ENCODE measurements around the gene IGFALS. TPM values are rescaled to one million over a fixed set of nuclear protein-coding genes. Genes with fewer than 3 reads are reported as not detected.

The IGFALS gene
- total and polyA plus RNA-seq, 2 experiments from 2014 or later = 0.16 TPM; not detected in 1

DNA sequence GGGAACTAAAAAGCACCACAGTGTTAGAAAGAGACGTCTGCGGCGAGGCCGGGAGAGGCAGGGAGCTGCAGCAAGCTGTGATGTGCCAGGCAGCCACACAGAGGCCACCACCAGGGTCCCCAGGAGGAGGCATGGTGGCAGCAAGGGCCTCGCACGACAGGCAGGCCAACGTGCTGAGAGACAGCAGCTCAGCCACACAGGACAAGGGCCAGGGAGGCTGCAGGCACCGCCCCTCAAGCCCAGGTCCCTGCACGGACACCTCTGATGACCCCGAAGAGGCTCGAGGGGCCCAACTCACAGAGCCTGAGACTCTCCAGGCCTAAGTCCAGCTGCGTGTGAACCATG lies 27.4 kb upstream of the IGFALS start (continued):
- no peak for TF ChIP-seq CREB1 (CRISPR knock-in tag; IDR thresholded peaks at IDR 0.05; ENCODE audit: low read depth)
- TF ChIP-seq, protein P1, sequence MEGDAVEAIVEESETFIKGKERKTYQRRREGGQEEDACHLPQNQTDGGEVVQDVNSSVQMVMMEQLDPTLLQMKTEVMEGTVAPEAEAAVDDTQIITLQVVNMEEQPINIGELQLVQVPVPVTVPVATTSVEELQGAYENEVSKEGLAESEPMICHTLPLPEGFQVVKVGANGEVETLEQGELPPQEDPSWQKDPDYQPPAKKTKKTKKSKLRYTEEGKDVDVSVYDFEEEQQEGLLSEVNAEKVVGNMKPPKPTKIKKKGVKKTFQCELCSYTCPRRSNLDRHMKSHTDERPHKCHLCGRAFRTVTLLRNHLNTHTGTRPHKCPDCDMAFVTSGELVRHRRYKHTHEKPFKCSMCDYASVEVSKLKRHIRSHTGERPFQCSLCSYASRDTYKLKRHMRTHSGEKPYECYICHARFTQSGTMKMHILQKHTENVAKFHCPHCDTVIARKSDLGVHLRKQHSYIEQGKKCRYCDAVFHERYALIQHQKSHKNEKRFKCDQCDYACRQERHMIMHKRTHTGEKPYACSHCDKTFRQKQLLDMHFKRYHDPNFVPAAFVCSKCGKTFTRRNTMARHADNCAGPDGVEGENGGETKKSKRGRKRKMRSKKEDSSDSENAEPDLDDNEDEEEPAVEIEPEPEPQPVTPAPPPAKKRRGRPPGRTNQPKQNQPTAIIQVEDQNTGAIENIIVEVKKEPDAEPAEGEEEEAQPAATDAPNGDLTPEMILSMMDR (conservative IDR thresholded peaks at IDR 0.05; ENCODE audit: low read depth in 2 of 2) = no peak
- TF ChIP-seq ZNF114 (CRISPR knock-in tag; IDR thresholded peaks at IDR 0.05) = no peak
- TF ChIP-seq STAT1 (IDR thresholded peaks at IDR 0.05; ENCODE audit: unreplicated experiment) = no peak

DNA sequence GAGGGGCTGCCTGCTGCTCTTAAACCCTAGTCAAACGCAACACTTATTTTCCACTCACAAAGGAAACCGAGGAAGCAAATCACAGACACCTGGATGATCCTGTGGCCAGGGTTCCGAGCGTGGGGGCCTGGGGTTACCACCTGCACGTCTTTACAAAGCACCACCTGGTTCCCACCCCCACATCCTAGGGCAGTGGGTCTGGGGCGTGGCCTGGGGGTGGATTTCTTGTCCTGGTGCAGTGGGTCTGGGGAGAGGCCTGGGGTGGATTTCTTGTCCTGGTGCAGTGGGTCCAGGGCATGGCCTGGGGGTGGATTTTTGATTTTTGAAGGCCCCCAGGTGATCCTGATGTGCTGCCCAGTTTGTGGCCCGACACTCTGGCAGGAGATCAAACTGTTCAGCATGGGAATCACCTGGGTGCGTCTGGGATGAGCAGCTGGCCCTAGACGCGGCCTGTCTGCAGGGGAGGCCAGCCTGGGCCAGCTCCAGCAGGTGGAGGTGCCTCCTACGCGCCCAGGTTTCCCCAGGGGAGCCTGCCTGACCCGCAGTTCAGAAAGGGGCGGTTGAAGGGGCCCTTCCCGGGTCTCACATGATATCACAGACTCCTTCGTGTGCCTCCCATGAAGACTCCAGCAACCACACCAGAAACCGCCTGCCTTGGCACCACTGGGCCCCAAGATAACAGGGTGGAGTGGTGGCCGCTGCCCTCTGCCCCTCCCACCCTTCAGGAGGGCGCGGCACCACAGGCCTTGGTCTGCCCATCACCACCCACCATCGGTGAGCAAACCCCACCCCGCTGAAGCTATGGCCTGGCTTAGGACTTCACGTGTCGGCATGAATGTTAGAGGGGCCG lies 26.8 kb upstream of the IGFALS start:
- DNase-seq (ENCODE audit: low spot score) (no peak), ATAC-seq (no peak)
- H3F3A ChIP-seq (replicated peaks; ENCODE audit: low read depth) = no peaks in the 10 kb centered on the region
- TF ChIP-seq POLR2AphosphoS5 (IDR thresholded peaks at IDR 0.05; ENCODE audit: low read depth) (no peak), EZH2phosphoT487 (IDR thresholded peaks at IDR 0.05; ENCODE audit: unreplicated experiment) (no peak), ZNF114 (CRISPR knock-in tag; IDR thresholded peaks at IDR 0.05) (no peak), JUNB (IDR thresholded peaks at IDR 0.05; ENCODE audit: unreplicated experiment) (no peak), NANOG (IDR thresholded peaks at IDR 0.05; ENCODE audit: borderline replicate concordance) (no peak)
- TF ChIP-seq, protein P2, sequence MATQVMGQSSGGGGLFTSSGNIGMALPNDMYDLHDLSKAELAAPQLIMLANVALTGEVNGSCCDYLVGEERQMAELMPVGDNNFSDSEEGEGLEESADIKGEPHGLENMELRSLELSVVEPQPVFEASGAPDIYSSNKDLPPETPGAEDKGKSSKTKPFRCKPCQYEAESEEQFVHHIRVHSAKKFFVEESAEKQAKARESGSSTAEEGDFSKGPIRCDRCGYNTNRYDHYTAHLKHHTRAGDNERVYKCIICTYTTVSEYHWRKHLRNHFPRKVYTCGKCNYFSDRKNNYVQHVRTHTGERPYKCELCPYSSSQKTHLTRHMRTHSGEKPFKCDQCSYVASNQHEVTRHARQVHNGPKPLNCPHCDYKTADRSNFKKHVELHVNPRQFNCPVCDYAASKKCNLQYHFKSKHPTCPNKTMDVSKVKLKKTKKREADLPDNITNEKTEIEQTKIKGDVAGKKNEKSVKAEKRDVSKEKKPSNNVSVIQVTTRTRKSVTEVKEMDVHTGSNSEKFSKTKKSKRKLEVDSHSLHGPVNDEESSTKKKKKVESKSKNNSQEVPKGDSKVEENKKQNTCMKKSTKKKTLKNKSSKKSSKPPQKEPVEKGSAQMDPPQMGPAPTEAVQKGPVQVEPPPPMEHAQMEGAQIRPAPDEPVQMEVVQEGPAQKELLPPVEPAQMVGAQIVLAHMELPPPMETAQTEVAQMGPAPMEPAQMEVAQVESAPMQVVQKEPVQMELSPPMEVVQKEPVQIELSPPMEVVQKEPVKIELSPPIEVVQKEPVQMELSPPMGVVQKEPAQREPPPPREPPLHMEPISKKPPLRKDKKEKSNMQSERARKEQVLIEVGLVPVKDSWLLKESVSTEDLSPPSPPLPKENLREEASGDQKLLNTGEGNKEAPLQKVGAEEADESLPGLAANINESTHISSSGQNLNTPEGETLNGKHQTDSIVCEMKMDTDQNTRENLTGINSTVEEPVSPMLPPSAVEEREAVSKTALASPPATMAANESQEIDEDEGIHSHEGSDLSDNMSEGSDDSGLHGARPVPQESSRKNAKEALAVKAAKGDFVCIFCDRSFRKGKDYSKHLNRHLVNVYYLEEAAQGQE (IDR thresholded peaks at IDR 0.05; ENCODE audit: unreplicated experiment) = no peak
- 0 out of 2 replicates have a peak, but pooled peaks cover under 1% of the 10 kb centered on the region for H3K79me2 ChIP-seq (replicated peaks; ENCODE audit: insufficient read depth)
- H3K4me3 ChIP-seq = no peak overlapping the region
- Mint-ChIP-seq H3K9me3 (no peaks in the 10 kb centered on the region), H3K4me3 (no peak overlapping the region), H3K27ac (no peak overlapping the region), H3K36me3 (ENCODE audit: low read depth) (peaks cover 2% of the 10 kb centered on the region; the same call in 2 of the 3 replicates), H3K4me1 (no peaks in the 10 kb centered on the region), H3K27me3 (ENCODE audit: insufficient read depth, low read depth, poor library complexity) (no peaks in the 10 kb centered on the region)
- no peaks in the 10 kb centered on the region for H3K9me2 ChIP-seq (ENCODE audit: insufficient read depth)
- H3K4me2 ChIP-seq = no peak overlapping the region
- H4K20me1 ChIP-seq (replicated peaks; ENCODE audit: insufficient read depth) = no peaks in the 10 kb centered on the region; the same call in 1 of the 2 replicates
- no peaks in the 10 kb centered on the region for H3K4me1 ChIP-seq (ENCODE audit: insufficient read depth)
- H3K27ac ChIP-seq (ENCODE audit: low read depth) = no peak overlapping the region
- H3K27me3 ChIP-seq (ENCODE audit: insufficient read depth) = no peaks in the 10 kb centered on the region
- H3K36me3 ChIP-seq (ENCODE audit: insufficient read depth) = no peaks in the 10 kb centered on the region
- H2AFZ ChIP-seq = no peak overlapping the region

Measured in GM23338 (cell line).